HK-2 (cell line): ENCODE data around the gene SLC22A23.
"Not testable (repeated sequence)": the region's sequence is repeated elsewhere in the genome, so short reads cannot be mapped to it uniquely, and the experiment has no call there.

Experiments
- DNase-seq: peaks from one replicate; pipeline ENCODE4 v3.0.0-alpha.2; 2018; ENCODE audit not compliant: unreplicated experiment

The SLC22A23 gene

GRCh38 chr6:3244003-3244831, 212.6 kb downstream of the SLC22A23 start:
- DNase-seq: no peak

GRCh38 chr6:3242768-3243167, 214.1 kb downstream of the SLC22A23 start:
- no peak for DNase-seq

- DNase-seq: not testable (repeated sequence)
These were observed 215.1 kb downstream of the SLC22A23 start for GRCh38 chr6:3241745-3242144.

- DNase-seq: no peak
These were observed 216.3 kb downstream of the SLC22A23 start for GRCh38 chr6:3240595-3240994.

DNA sequence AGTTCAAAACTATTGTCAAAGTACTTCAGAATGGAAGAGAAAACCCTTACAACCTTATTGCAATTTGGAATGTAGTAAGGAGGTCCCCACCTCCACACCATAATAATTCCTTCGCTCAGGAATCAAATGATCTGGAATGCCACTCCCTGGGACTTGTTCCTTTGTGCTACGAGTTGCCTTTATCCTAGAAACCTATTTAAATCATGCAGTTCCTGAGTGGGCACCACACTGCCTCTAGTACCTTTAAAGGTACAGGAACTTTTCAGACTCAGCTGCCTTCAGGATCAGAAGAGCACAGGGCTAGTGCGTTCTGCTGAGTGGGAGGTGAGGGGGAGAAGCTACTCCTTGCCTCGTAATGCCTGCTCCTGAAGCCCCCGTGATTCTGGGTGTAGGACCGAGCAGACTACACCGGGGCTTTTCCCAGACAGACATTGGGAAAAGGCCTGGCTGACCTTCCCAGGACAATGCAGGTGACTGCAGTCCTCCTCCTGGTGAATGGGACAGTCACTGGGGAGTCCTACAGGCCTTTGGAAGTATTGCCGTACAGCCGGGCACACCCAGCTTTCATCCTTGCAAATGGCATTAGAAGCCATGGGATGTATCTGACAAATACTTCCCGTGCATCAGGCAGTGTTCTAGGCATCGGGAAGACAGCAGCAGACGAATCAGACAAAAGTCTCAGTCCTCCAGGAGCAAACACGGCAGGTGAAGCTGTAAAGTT, 217.6 kb downstream of the SLC22A23 start:
- no peak for DNase-seq

DNA sequence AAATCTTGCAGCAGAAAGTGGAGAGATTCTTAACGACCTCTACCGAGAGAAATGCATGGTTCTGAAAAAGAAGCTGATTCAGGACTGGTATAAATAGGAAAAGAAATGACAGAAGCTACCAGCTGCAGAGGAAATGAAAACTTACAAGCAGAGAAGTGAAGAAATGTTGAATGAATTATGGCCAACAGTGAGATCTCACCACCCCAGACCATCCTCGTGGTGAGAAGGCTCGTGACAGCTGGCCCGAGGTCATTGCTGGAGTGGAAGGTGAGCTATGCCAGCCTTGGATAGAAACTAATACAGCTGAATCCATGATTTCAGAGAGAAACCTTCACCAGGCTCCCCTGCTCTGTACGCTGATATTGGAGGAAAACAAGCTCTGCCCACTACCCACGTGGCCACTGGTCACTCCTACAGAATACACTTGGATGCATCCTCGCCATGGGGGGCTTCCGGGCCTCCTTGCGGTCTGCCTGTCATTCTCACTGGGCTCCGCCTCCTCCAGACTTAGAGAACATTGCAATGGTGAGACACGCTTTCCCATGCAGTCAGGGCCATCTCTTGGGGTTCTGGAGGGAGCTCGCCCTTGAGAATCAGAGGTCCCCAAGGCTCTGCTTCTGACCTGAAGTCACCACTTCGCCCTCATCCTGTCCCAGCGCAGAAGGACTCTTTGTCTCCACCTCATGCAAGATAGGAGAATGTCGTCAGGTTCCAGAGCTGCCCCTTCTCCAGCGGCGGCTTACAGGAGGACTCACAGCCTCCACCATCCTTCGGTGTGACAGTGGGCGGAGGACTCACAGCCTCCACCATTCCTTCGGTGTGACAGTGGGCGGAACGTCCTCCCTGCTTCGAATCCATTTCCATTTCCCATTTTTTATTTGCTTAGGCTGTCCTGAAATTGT, 218.8 kb downstream of the SLC22A23 start:
- DNase-seq: no peak

GRCh38 chr6:3236005-3236404, 220.8 kb downstream of the SLC22A23 start:
- DNase-seq: no peak

- DNase-seq: no peak
These were observed 221.4 kb downstream of the SLC22A23 start for GRCh38 chr6:3235486-3235885.

- DNase-seq: no peak
These were observed 222.9 kb downstream of the SLC22A23 start for GRCh38 chr6:3233904-3234303.

GRCh38 chr6:3233321-3233720, 223.5 kb downstream of the SLC22A23 start:
- no peak for DNase-seq

GRCh38 chr6:3232017-3232945, 224.6 kb downstream of the SLC22A23 start:
- no peak for DNase-seq

DNA sequence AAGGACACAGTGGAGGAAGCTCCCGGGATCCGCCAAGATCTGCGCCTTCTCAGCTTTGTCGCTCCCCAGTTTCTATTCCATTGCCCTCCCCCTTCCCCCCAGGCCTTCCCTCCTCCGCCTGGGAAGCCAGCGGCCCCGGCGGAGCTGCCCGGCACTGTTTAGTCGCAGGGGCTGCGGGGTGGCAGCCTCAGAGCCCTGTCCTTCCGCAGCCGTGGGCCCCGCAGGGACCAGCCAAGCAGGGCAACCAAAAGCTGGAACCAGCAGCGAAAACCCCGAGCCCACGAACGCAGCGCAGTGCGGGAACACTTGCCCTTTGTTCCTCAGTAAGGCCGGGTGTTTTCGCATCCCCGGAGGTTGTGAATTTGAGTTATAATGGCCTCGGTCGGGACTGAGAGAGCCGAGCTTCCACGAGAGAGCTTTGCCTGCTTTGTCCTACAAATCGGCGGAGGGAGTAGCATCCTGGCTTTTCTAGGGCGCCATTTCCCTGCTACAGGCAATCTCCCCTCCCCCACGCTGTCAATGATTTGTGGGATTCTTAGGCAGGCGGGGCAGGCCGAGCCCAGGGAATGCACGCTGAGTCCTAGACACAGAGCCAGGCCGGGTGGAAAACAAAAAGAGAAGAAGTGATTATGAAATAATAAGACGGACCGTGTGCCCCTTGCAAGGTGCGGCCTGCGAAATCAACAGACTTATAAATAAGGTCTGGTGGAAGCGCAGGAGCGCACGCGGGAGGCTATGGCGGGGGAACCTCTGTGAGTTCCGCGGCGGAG, 225.4 kb downstream of the SLC22A23 start:
- peak; percentile 82 for DNase-seq

DNA sequence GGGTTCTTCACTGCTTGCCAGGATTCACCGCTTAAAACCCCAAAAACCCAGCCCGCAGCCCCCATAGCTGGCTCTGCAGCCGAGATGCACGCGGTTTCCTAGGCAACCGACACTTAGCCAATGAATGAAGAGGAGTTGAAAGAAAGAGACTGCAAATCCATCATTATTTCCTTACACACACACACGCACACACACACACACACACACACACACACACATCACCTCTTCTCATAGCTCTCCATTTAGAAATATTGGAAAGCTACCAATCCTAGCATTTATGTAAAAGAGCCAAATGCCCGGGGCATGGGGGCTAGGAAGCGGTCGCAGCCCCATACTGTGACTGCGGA, 226.0 kb downstream of the SLC22A23 start:
- no peak for DNase-seq

DNA sequence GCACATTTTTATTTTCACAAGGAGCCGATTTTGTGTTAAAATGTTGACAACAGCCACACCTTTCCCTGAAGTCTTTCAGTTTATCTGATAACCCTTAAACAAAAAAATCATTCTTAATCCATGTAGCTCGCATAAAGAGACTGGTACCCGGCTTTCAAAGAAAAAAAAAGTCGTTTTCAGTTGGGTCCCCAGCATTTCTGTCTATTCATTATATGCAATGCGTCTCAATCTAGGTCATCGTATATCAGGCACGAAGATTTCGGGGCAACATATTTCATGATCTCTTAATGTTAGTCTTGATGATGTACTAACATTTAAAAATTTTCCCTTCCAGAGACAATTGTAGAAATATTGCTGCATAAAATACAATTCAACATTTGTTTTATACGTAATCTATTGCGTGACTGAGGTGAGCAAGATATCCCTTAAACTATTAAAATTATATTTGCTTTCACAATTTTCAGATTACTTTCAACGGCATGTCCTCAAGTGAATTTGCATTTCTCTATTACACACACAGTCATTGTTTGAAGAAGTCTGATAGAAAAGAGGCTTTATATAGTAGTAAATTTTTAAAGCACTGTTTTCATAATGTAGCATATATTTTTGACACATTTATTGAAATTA, 226.5 kb downstream of the SLC22A23 start:
- DNase-seq: no peak

- no peak for DNase-seq
These were observed 227.2 kb downstream of the SLC22A23 start for GRCh38 chr6:3229566-3230178.

GRCh38 chr6:3228771-3229565, 227.9 kb downstream of the SLC22A23 start:
- DNase-seq: no peak

DNA sequence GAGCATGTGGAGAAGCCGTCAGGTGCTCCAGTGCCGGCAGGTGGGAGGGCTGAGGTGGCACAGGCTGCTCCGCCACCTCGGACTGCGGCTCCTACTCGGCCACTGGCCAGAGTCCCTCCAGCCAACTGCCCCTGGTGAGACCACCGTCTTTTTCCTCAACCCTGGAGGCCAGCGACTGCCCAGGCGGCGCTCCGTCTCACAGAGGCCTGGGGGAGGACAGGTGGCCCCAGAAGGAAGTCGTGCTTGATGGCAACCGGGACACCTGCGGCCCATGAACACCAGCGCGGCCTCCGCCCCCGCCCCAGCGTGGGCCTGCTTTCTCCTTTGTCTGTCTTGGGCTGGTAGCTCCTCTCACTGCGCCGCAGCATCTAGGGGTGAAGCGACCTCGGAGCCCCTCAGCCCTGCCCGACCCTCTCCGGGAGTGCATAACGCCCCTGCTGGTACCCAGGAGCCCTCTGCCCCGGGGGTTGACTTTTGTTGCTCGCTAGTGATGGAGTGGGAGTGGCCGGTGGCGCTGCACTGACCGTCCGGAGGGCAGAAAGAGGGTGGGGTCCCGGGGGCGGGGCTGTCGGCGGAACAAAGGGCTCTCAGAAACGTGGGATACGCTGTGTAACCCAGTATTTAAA, 228.7 kb downstream of the SLC22A23 start:
- DNase-seq: no peak

- DNase-seq: peak; percentile 57
These were observed 229.3 kb downstream of the SLC22A23 start, which contains the start of gene TUBB2B for GRCh38 chr6:3227363-3228045. TSS of gene TUBB2B (minus strand) at chr6:3227653. CDS start at chr6:3227543, 110 bp downstream.
